ENCODE results near the gene CLK3.

DNA sequence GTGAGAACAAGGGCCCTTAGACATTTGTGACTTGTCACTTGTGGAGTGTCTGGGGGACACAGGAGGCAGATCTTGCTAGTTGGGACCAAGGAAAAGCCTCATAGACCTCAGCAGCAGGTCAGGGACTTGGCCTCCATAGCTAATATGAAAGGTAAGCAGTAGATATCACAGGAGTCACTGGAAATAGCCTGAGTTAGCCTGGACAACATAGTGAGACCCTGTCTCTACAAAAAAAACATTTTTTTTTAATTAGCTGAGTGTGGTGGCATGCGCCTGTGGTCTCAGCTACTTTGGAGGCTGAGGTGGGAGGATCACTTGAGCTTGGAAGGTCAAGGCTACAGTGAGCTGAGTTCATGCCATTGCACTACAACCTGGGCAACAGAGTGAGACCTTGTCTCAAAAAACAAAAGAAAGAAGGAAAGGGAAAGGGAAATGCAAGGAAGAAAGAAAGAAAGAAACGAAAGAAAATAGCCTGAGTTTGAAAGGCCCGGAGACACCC lies 37.1 kb upstream of the CLK3 start:
- TF ChIP-seq CTCF (IDR thresholded peaks at IDR 0.05) (no peak), EZH2 (IDR thresholded peaks at IDR 0.05; ENCODE audit: borderline replicate concordance, insufficient read depth, low read depth, low read length, poor library complexity, severe bottlenecking) (no peak)
